HG03432 (cell line): ENCODE results near the gene AKAP7.
"Not testable (repeated sequence)": the region's sequence is repeated elsewhere in the genome, so short reads cannot be mapped to it uniquely, and the experiment has no call there.

Experiments
- ATAC-seq: cut with Tn5 transposase; IDR thresholded peaks from one replicate; pipeline ENCODE4 v1.9.1; 2021; ENCODE audit warnings: mild to moderate bottlenecking, moderate library complexity; ENCODE audit not compliant: unreplicated experiment

Gene AKAP7

GRCh38 chr6:131288214-131288613, 152.9 kb downstream of the AKAP7 start:
- ATAC-seq: no peak

GRCh38 chr6:131290955-131291354, 155.7 kb downstream of the AKAP7 start:
- ATAC-seq: no peak

- ATAC-seq: no peak
Observed at GRCh38 chr6:131292145-131292938, 157.1 kb downstream of the AKAP7 start.

- ATAC-seq: no peak
Observed at GRCh38 chr6:131293472-131293911, 158.2 kb downstream of the AKAP7 start.

- no peak for ATAC-seq
Observed at GRCh38 chr6:131295081-131295480, 159.8 kb downstream of the AKAP7 start.

GRCh38 chr6:131300826-131301225, 165.6 kb downstream of the AKAP7 start:
- not testable (repeated sequence) for ATAC-seq

GRCh38 chr6:131303338-131303930, 168.2 kb downstream of the AKAP7 start:
- no peak for ATAC-seq

GRCh38 chr6:131305037-131305850, 170.0 kb downstream of the AKAP7 start:
- no peak for ATAC-seq

- ATAC-seq: no peak
Observed at GRCh38 chr6:131309437-131309836, 174.2 kb downstream of the AKAP7 start.

- ATAC-seq: no peak
Observed at GRCh38 chr6:131314838-131315237, 179.6 kb downstream of the AKAP7 start.

GRCh38 chr6:131316654-131317053, 181.4 kb downstream of the AKAP7 start:
- ATAC-seq: no peak

GRCh38 chr6:131317516-131317915, 182.2 kb downstream of the AKAP7 start:
- no peak for ATAC-seq

- ATAC-seq: no peak
Observed at GRCh38 chr6:131321589-131321988, 186.3 kb downstream of the AKAP7 start.

- no peak for ATAC-seq
Observed at GRCh38 chr6:131322125-131322524, 186.9 kb downstream of the AKAP7 start.

- ATAC-seq: not testable (repeated sequence)
Observed at GRCh38 chr6:131325669-131326068, 190.4 kb downstream of the AKAP7 start.

- not testable (repeated sequence) for ATAC-seq
Observed at GRCh38 chr6:131328727-131329126, 193.5 kb downstream of the AKAP7 start.

- ATAC-seq: no peak
Observed at GRCh38 chr6:131331151-131331550, 195.9 kb downstream of the AKAP7 start.

- ATAC-seq: no peak
Observed at GRCh38 chr6:131331873-131332781, 196.9 kb downstream of the AKAP7 start.
